B cell (primary cell): ENCODE measurements around the gene JUNB.
"Not testable (repeated sequence)": the region's sequence is repeated elsewhere in the genome, so short reads cannot be mapped to it uniquely, and the experiment has no call there.

Source experiments
- EZH2 ChIP-seq: IDR thresholded peaks from 2 replicates; pipeline ENCODE4 v1.6.1; 2012; ENCODE audit warnings: borderline replicate concordance, low read depth, mild to moderate bottlenecking, moderate library complexity, low read length; ENCODE audit not compliant: insufficient read depth, poor library complexity, severe bottlenecking
- TF ChIP-seq, protein P1 (sequence below): fragments of 200-600 bp; IDR thresholded peaks from one replicate; pipeline ENCODE4 v1.8.0; 2022; ENCODE audit warnings: antibody characterized with exemption, mild to moderate bottlenecking

DNA sequence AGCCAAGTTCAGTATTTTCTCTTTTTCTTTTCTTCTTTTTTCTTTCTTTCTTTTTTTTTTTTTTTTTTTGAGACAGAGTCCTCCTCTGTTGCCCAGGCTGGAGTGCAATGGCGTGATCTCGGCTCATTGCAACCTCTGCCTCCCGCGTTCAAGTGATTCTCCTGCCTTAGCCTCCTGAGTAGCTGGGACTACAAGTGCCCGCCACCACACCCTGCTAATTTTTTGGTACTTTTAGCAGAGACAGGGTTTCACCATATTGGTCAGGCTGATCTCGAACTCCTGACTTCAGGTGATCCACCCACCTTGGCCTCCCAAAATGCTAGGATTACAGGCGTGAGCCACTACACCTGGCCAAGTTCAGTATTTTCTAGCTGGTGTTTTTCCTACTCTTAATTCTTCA, 6.3 kb downstream of the JUNB start:
- TF ChIP-seq, protein P1, sequence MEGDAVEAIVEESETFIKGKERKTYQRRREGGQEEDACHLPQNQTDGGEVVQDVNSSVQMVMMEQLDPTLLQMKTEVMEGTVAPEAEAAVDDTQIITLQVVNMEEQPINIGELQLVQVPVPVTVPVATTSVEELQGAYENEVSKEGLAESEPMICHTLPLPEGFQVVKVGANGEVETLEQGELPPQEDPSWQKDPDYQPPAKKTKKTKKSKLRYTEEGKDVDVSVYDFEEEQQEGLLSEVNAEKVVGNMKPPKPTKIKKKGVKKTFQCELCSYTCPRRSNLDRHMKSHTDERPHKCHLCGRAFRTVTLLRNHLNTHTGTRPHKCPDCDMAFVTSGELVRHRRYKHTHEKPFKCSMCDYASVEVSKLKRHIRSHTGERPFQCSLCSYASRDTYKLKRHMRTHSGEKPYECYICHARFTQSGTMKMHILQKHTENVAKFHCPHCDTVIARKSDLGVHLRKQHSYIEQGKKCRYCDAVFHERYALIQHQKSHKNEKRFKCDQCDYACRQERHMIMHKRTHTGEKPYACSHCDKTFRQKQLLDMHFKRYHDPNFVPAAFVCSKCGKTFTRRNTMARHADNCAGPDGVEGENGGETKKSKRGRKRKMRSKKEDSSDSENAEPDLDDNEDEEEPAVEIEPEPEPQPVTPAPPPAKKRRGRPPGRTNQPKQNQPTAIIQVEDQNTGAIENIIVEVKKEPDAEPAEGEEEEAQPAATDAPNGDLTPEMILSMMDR: not testable (repeated sequence)
- TF ChIP-seq EZH2: not testable (repeated sequence)
